H9 (cell line): ENCODE data around the gene TRAIP. TPM values are rescaled to one million over a fixed set of nuclear protein-coding genes. Genes with fewer than 3 reads are reported as not detected.

ENCODE experiments used
- DNase-seq: peaks from one replicate; pipeline ENCODE4 v3.0.0-alpha.2; 2017
- H2AFZ ChIP-seq: one replicate; pipeline ENCODE4 v1.6.1; 2013; ENCODE audit warnings: mild to moderate bottlenecking, low read length, control low read depth, moderate library complexity
- H2AK5ac ChIP-seq: 2 replicates; pipeline ENCODE4 v1.6.1; 2013; ENCODE audit warnings: low read length, control low read depth, mixed read lengths; ENCODE audit not compliant: insufficient read length
- H2BK120ac ChIP-seq: one replicate; pipeline ENCODE4 v1.6.1; 2013; ENCODE audit warnings: low read depth, mild to moderate bottlenecking, low read length, control low read depth, inconsistent platforms; ENCODE audit not compliant: poor library complexity, severe bottlenecking
- H2BK12ac ChIP-seq: 2 replicates; pipeline ENCODE4 v1.6.1; 2013; ENCODE audit warnings: low read length, control low read depth, mixed read lengths, low read depth; ENCODE audit not compliant: insufficient read length
- H2BK15ac ChIP-seq: 2 replicates; pipeline ENCODE4 v1.6.1; 2013; ENCODE audit warnings: low read depth, low read length, control low read depth
- H2BK20ac ChIP-seq: one replicate; pipeline ENCODE4 v1.6.1; 2013; ENCODE audit warnings: low read depth, mild to moderate bottlenecking, low read length, control low read depth, inconsistent platforms; ENCODE audit not compliant: poor library complexity, severe bottlenecking
- H2BK5ac ChIP-seq: 2 replicates; pipeline ENCODE4 v1.6.1; 2013; ENCODE audit warnings: low read length, control low read depth, mixed read lengths; ENCODE audit not compliant: insufficient read length
- H3K14ac ChIP-seq: 2 replicates; pipeline ENCODE4 v1.6.1; 2013; ENCODE audit warnings: low read length, control low read depth; ENCODE audit not compliant: insufficient read depth
- H3K18ac ChIP-seq: 2 replicates; pipeline ENCODE4 v1.6.1; 2013; ENCODE audit warnings: low read depth, mild to moderate bottlenecking, mixed read lengths, low read length, control low read depth; ENCODE audit not compliant: insufficient read length
- H3K23ac ChIP-seq: 2 replicates; pipeline ENCODE4 v1.6.1; 2013; ENCODE audit warnings: low read length, control low read depth, mixed read lengths, low read depth; ENCODE audit not compliant: insufficient read length
- H3K23me2 ChIP-seq: 2 replicates; pipeline ENCODE4 v1.6.1; 2013; ENCODE audit warnings: low read depth, mild to moderate bottlenecking, mixed read lengths, low read length, control low read depth; ENCODE audit not compliant: insufficient read length, poor library complexity, severe bottlenecking
- H3K27ac ChIP-seq: 2 replicates; pipeline ENCODE4 v1.5.1; 2013; ENCODE audit warnings: low read length, control low read depth, mixed read lengths, low read depth; ENCODE audit not compliant: insufficient read length
- H3K27me3 ChIP-seq: 2 replicates; pipeline ENCODE4 v1.6.1; 2013; ENCODE audit warnings: low read length, control low read depth, inconsistent platforms; ENCODE audit not compliant: insufficient read depth
- H3K4ac ChIP-seq: 2 replicates; pipeline ENCODE4 v1.6.1; 2013; ENCODE audit warnings: low read depth, mild to moderate bottlenecking, control low read depth, inconsistent platforms, low read length, moderate library complexity
- H3K4me1 ChIP-seq: 2 replicates; pipeline ENCODE4 v1.6.1; 2013; ENCODE audit warnings: low read length, control low read depth, inconsistent platforms; ENCODE audit not compliant: insufficient read depth
- H3K4me2 ChIP-seq: 2 replicates; pipeline ENCODE4 v1.6.1; 2013; ENCODE audit warnings: low read length, control low read depth, mixed read lengths; ENCODE audit not compliant: insufficient read length, insufficient read depth
- H3K56ac ChIP-seq: 2 replicates; pipeline ENCODE4 v1.6.1; 2013; ENCODE audit warnings: low read depth, mild to moderate bottlenecking, mixed read lengths, low read length, control low read depth; ENCODE audit not compliant: insufficient read length
- H3K79me1 ChIP-seq: 2 replicates; pipeline ENCODE4 v1.6.1; 2013; ENCODE audit warnings: low read depth, mild to moderate bottlenecking, moderate library complexity, low read length, control low read depth, inconsistent platforms; ENCODE audit not compliant: insufficient read depth, poor library complexity, severe bottlenecking
- H3K79me2 ChIP-seq: 2 replicates; pipeline ENCODE4 v1.6.1; 2013; ENCODE audit warnings: low read length, control low read depth, inconsistent platforms; ENCODE audit not compliant: insufficient read depth
- H3K9ac ChIP-seq: 2 replicates; pipeline ENCODE4 v1.6.1; 2013; ENCODE audit warnings: low read length, control low read depth, mixed read lengths; ENCODE audit not compliant: insufficient read length; ENCODE audit errors: extremely low read depth
- H3K9me3 ChIP-seq: one replicate; pipeline ENCODE4 v1.6.1; 2013; ENCODE audit warnings: low read depth, low read length, inconsistent platforms; ENCODE audit not compliant: control insufficient read depth
- H3T11ph ChIP-seq: one replicate; pipeline ENCODE4 v1.6.1; 2013; ENCODE audit warnings: mild to moderate bottlenecking, low read length, control low read depth, inconsistent platforms
- H4K20me1 ChIP-seq: one replicate; pipeline ENCODE4 v1.6.1; 2013; ENCODE audit not compliant: control insufficient read depth, insufficient read length, insufficient read depth
- H4K5ac ChIP-seq: 2 replicates; pipeline ENCODE4 v1.6.1; 2013; ENCODE audit warnings: low read depth, mild to moderate bottlenecking, mixed read lengths, low read length, control low read depth; ENCODE audit not compliant: insufficient read length
- H4K8ac ChIP-seq: replicated peaks from 2 replicates; pipeline ENCODE4 v1.6.1; 2013; ENCODE audit warnings: low read length, control low read depth, mixed read lengths, low read depth; ENCODE audit not compliant: insufficient read length
- H4K91ac ChIP-seq: 2 replicates; pipeline ENCODE4 v1.6.1; 2013; ENCODE audit warnings: low read depth, mild to moderate bottlenecking, moderate library complexity, mixed read lengths, low read length, control low read depth; ENCODE audit not compliant: insufficient read length
- H3K27ac Mint-ChIP-seq, 3 experiments: 2 replicates in 2 of 3; 3 replicates in 1 of 3; pipeline ENCODE4 v1.8.0; 2020 to 2021; ENCODE audit warnings: mixed read lengths in 3 of 3, mild to moderate bottlenecking in 1 of 3, moderate library complexity in 1 of 3
- H3K27me3 Mint-ChIP-seq: 2 replicates; pipeline ENCODE4 v1.8.0; 2021; ENCODE audit warnings: low read depth, mild to moderate bottlenecking, moderate library complexity, mixed read lengths
- H3K36me3 Mint-ChIP-seq, 3 experiments: 2 replicates in 2 of 3; 3 replicates in 1 of 3; pipeline ENCODE4 v1.8.0; 2020 to 2021; ENCODE audit warnings: low read depth in 3 of 3, mixed read lengths in 3 of 3; ENCODE audit not compliant: insufficient read depth in 1 of 3
- H3K4me1 Mint-ChIP-seq, 2 experiments: 2 replicates each; pipeline ENCODE4 v1.8.0; 2020; ENCODE audit warnings: mixed read lengths in 2 of 2
- H3K4me3 Mint-ChIP-seq, 2 experiments: 2 replicates in 1 of 2; 3 replicates in 1 of 2; pipeline ENCODE4 v1.8.0; 2020 to 2021; ENCODE audit warnings: mild to moderate bottlenecking in 2 of 2, mixed read lengths in 2 of 2, moderate library complexity in 1 of 2
- H3K9me3 Mint-ChIP-seq, 2 experiments: 2 replicates in 1 of 2; 3 replicates in 1 of 2; pipeline ENCODE4 v1.8.0; 2020; ENCODE audit warnings: mild to moderate bottlenecking in 2 of 2, mixed read lengths in 2 of 2, moderate library complexity in 1 of 2
- WGBS: extraction: QIAGEN DNeasy Blood & Tissue Kit; methylation state at CpG from one replicate; pipeline ENCODE4 v1.1.7; 2013; ENCODE audit warnings: missing lambda C conversion rate, low lambda C conversion rate, mixed read lengths; ENCODE audit not compliant: insufficient read length; ENCODE audit errors: extremely low coverage; 5-methylcytosine and 5-hydroxymethylcytosine counted together
- total RNA-seq: library from RNA; stranded (reverse); gene quantifications from 2 replicates; pipeline ENCODE4 v1.2.1, GENCODE V29; 2021
- TF ChIP-seq, protein P1 (sequence below): fragments of 200-600 bp; sonication (generic); conservative IDR thresholded peaks from 3 replicates; pipeline ENCODE4 v1.8.0; 2021; ENCODE audit warnings: antibody characterized with exemption, mild to moderate bottlenecking

The TRAIP gene
- total RNA-seq, 1 experiment from 2014 or later = 36.7 TPM

DNA sequence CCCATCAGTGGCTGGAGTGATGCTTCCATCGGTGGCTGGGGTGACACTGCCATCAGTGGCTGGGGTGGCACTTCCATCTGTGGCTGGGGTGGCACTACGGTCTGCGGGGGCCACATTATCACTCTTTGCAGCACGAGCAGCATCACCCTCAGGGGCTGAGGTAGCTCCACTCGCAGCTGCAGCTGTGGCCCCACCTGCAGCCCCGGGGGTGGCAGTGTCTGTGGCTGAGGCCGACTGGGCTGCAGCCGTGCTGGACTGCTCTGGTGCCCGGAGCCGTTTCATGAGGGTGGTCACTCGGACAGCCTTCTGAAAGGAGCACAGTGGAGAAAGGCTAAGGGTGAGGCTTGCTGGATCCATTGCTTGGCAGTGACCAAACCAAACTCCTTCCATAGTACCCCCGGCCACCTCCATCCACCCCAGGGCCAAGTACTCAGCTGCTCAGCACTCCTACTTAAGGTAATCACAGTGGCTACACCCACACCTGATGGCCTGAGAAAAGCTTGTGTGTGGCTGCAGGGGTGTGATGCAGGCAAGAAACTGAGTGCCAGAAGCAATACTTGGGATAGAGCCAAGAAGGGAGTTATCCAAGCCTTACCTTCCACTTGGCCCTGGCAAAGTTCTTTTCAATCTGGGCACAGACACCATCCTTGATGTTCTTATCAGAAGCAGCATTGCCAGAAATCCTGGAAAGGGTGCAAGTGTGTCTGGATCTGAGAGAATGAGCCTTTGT is 3.4 kb upstream of the TRAIP start:
- H3K4me1 ChIP-seq = no peaks in the 10 kb centered on the region
- WGBS = no CpG with 5 or more reads among the region's 12 CpGs
- no peak overlapping the region for H3K4ac ChIP-seq
- Mint-ChIP-seq H3K4me3 (no peak overlapping the region), H3K27ac (no peak overlapping the region), H3K9me3 (no peaks in the 10 kb centered on the region), H3K36me3 (peaks cover 11 to 16% (median 15%) of the 10 kb centered on the region in 3 experiments; a peak in 6 of 7 replicates), H3K4me1 (peaks cover 15% of the 10 kb centered on the region in 2 experiments), H3K27me3 (no peaks in the 10 kb centered on the region)
- H4K91ac ChIP-seq = no peak overlapping the region
- DNase-seq = no peak
- no peak overlapping the region for H3K4me2 ChIP-seq
- no peak overlapping the region for H2BK5ac ChIP-seq
- no peak overlapping the region for H4K5ac ChIP-seq
- no peak overlapping the region for H2BK12ac ChIP-seq
- no peak overlapping the region for H3K18ac ChIP-seq
- no peaks in the 10 kb centered on the region for H4K20me1 ChIP-seq
- TF ChIP-seq, protein P1, sequence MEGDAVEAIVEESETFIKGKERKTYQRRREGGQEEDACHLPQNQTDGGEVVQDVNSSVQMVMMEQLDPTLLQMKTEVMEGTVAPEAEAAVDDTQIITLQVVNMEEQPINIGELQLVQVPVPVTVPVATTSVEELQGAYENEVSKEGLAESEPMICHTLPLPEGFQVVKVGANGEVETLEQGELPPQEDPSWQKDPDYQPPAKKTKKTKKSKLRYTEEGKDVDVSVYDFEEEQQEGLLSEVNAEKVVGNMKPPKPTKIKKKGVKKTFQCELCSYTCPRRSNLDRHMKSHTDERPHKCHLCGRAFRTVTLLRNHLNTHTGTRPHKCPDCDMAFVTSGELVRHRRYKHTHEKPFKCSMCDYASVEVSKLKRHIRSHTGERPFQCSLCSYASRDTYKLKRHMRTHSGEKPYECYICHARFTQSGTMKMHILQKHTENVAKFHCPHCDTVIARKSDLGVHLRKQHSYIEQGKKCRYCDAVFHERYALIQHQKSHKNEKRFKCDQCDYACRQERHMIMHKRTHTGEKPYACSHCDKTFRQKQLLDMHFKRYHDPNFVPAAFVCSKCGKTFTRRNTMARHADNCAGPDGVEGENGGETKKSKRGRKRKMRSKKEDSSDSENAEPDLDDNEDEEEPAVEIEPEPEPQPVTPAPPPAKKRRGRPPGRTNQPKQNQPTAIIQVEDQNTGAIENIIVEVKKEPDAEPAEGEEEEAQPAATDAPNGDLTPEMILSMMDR = no peak
- H3K23ac ChIP-seq = no peak overlapping the region
- no peak overlapping the region for H3K14ac ChIP-seq
- H3K9me3 ChIP-seq = no peaks in the 10 kb centered on the region
- no peak overlapping the region for H3K56ac ChIP-seq
- H2AFZ ChIP-seq = no peak overlapping the region
- no peak overlapping the region for H2AK5ac ChIP-seq
- H4K8ac ChIP-seq = no peak overlapping the region
- H2BK20ac ChIP-seq = no peak overlapping the region
- H3T11ph ChIP-seq = no peak overlapping the region
- H3K79me2 ChIP-seq = peaks cover 4% of the 10 kb centered on the region; the same call in 1 of the 2 replicates
- no peaks in the 10 kb centered on the region for H3K79me1 ChIP-seq
- H3K27me3 ChIP-seq = no peaks in the 10 kb centered on the region
- no peak overlapping the region for H3K9ac ChIP-seq
- H2BK15ac ChIP-seq = no peak overlapping the region
- H3K27ac ChIP-seq = no peak overlapping the region
- no peak overlapping the region for H2BK120ac ChIP-seq
- peaks cover 3% of the 10 kb centered on the region for H3K23me2 ChIP-seq
